Breast epithelium (tissue), 4 donors: ENCODE data around the gene ABCC4. TPM values are rescaled to one million over a fixed set of nuclear protein-coding genes. Genes with fewer than 3 reads are reported as not detected.

Source experiments
- DNase-seq, 2 donors: peaks; one replicate each; pipeline ENCODE4 v3.0.0-alpha.2; 2019; ENCODE audit warnings: low spot score in 2 of 2
- H3K27ac ChIP-seq, 2 donors: fragments of 200-600 bp; sonication (generic) in 1 of 2; one replicate each; pipeline ENCODE4 v1.5.1; 2016 to 2019; ENCODE audit warnings: mild to moderate bottlenecking in 1 of 2
- H3K27me3 ChIP-seq, 2 donors: fragments of 200-600 bp; sonication (generic) in 1 of 2; one replicate each; pipeline versions ENCODE4 v1.5.1 to v1.6.0; 2017 to 2019; ENCODE audit warnings: control low read depth in 1 of 2, mild to moderate bottlenecking in 1 of 2
- H3K36me3 ChIP-seq: fragments of 200-600 bp; one replicate; pipeline ENCODE4 v1.5.1; 2019
- H3K4me1 ChIP-seq, 2 donors: fragments of 200-600 bp; sonication (generic); one replicate each; pipeline ENCODE4 v1.5.1; 2016 to 2019; ENCODE audit warnings: control low read depth in 1 of 2
- H3K4me3 ChIP-seq, 3 donors: fragments of 200-600 bp; sonication (generic); 1 replicate in 2 of 3; 2 replicates in 1 of 3; pipeline ENCODE4 v1.5.1; 2016 to 2019; ENCODE audit warnings: mild to moderate bottlenecking in 3 of 3, moderate library complexity in 2 of 3
- H3K9me3 ChIP-seq, 2 donors: fragments of 200-600 bp; sonication (generic) in 1 of 2; one replicate each; pipeline ENCODE4 v1.5.1; 2016 to 2019; ENCODE audit warnings: control low read depth in 1 of 2
- CTCF ChIP-seq, 3 donors: fragments of 450-650 bp; IDR thresholded peaks; one replicate each; pipeline ENCODE4 v1.5.1; 2016 to 2017; ENCODE audit warnings: antibody characterized with exemption in 3 of 3, mild to moderate bottlenecking in 3 of 3, moderate library complexity in 3 of 3
- POLR2A ChIP-seq: fragments of 450-650 bp; IDR thresholded peaks from one replicate; pipeline ENCODE4 v1.6.1; 2016; ENCODE audit warnings: antibody characterized with exemption, mild to moderate bottlenecking, moderate library complexity
- POLR2AphosphoS5 ChIP-seq, 3 donors: sonication (generic); formaldehyde crosslinking; IDR thresholded peaks; one replicate each; pipeline ENCODE4 v1.6.1; 2017; ENCODE audit warnings: antibody characterized with exemption in 3 of 3
- intact Hi-C: fragments of 100-400 bp; cut with DNase I; formaldehyde crosslinking; loops from one replicate; pipeline ENCODE4 v1.15.1; 2023; ENCODE audit warnings: low total_unique reads
- total RNA-seq, 3 donors: library from RNA; depleted of rRNA; stranded (reverse); fragments of >200 nt; gene quantifications; one replicate each; pipeline ENCODE4 v1.1.0, GENCODE V29; 2016

Gene ABCC4
- total RNA-seq, 3 donors from 2014 or later, result 4.1 to 6.2 (median 4.5) TPM

GRCh38 chr13:95083066-95083465, 218.2 kb downstream of the ABCC4 start:
- no peaks in the 10 kb centered on the region for H3K4me1 ChIP-seq
- TF ChIP-seq POLR2A (no peak), POLR2AphosphoS5 (IDR thresholded peaks at IDR 0.05) (no peak), CTCF (IDR thresholded peaks at IDR 0.05) (no peak)
- intact Hi-C loops, result no loop called here
- H3K9me3 ChIP-seq, result no peaks in the 10 kb centered on the region
- no peak overlapping the region for H3K27ac ChIP-seq
- no peak for DNase-seq
- no peaks in the 10 kb centered on the region for H3K36me3 ChIP-seq
- H3K4me3 ChIP-seq, result no peak overlapping the region
- no peaks in the 10 kb centered on the region for H3K27me3 ChIP-seq

- no peaks in the 10 kb centered on the region for H3K9me3 ChIP-seq
- H3K27me3 ChIP-seq, result no peaks in the 10 kb centered on the region
- intact Hi-C loops, result no loop called here
- H3K36me3 ChIP-seq, result no peaks in the 10 kb centered on the region
- no peaks in the 10 kb centered on the region for H3K4me1 ChIP-seq
- no peak overlapping the region for H3K4me3 ChIP-seq
- TF ChIP-seq POLR2AphosphoS5 (IDR thresholded peaks at IDR 0.05), result no peak
- H3K27ac ChIP-seq, result no peak overlapping the region
- DNase-seq, result no peak
Measured at GRCh38 chr13:95075506-95075905, 225.7 kb downstream of the ABCC4 start.

GRCh38 chr13:95074820-95075219, 226.4 kb downstream of the ABCC4 start:
- no peak overlapping the region for H3K4me3 ChIP-seq
- no peak for DNase-seq

GRCh38 chr13:95073747-95074311, 227.4 kb downstream of the ABCC4 start:
- H3K36me3 ChIP-seq, result no peaks in the 10 kb centered on the region
- no peak for DNase-seq
- H3K27me3 ChIP-seq, result no peaks in the 10 kb centered on the region
- H3K4me3 ChIP-seq, result no peak overlapping the region
- intact Hi-C loops, result no loop called here
- H3K9me3 ChIP-seq, result no peaks in the 10 kb centered on the region
- no peak for TF ChIP-seq POLR2A
- TF ChIP-seq POLR2AphosphoS5 (IDR thresholded peaks at IDR 0.05), result no peak
- no peak for TF ChIP-seq CTCF (IDR thresholded peaks at IDR 0.05)
- no peaks in the 10 kb centered on the region for H3K4me1 ChIP-seq
- H3K27ac ChIP-seq, result no peak overlapping the region

More at GRCh38 chr13:95074820-95075219, 226.4 kb downstream of the ABCC4 start:
- TF ChIP-seq POLR2AphosphoS5 (IDR thresholded peaks at IDR 0.05) (no peak), CTCF (IDR thresholded peaks at IDR 0.05) (no peak), POLR2A (no peak)
- H3K36me3 ChIP-seq, result no peaks in the 10 kb centered on the region
- no peaks in the 10 kb centered on the region for H3K4me1 ChIP-seq
- intact Hi-C loops, result no loop called here
- H3K9me3 ChIP-seq, result no peaks in the 10 kb centered on the region
- no peak overlapping the region for H3K27ac ChIP-seq
- H3K27me3 ChIP-seq, result no peaks in the 10 kb centered on the region

GRCh38 chr13:95067303-95067702, 233.9 kb downstream of the ABCC4 start:
- no peak for DNase-seq
- intact Hi-C loops, result no loop called here
- H3K27me3 ChIP-seq, result no peaks in the 10 kb centered on the region
- H3K27ac ChIP-seq, result no peak overlapping the region
- H3K4me1 ChIP-seq, result no peaks in the 10 kb centered on the region
- H3K9me3 ChIP-seq, result no peaks in the 10 kb centered on the region
- no peak for TF ChIP-seq CTCF (IDR thresholded peaks at IDR 0.05)
- no peak for TF ChIP-seq POLR2A
- TF ChIP-seq POLR2AphosphoS5 (IDR thresholded peaks at IDR 0.05), result no peak
- no peak overlapping the region for H3K4me3 ChIP-seq
- no peaks in the 10 kb centered on the region for H3K36me3 ChIP-seq
